Measurements from ENCODE around the gene ASCL5. TPM values are rescaled to one million over a fixed set of nuclear protein-coding genes. Genes with fewer than 3 reads are reported as not detected.

ASCL5 gene
- total RNA-seq, 1 donor from 2014 or later: not detected

DNA sequence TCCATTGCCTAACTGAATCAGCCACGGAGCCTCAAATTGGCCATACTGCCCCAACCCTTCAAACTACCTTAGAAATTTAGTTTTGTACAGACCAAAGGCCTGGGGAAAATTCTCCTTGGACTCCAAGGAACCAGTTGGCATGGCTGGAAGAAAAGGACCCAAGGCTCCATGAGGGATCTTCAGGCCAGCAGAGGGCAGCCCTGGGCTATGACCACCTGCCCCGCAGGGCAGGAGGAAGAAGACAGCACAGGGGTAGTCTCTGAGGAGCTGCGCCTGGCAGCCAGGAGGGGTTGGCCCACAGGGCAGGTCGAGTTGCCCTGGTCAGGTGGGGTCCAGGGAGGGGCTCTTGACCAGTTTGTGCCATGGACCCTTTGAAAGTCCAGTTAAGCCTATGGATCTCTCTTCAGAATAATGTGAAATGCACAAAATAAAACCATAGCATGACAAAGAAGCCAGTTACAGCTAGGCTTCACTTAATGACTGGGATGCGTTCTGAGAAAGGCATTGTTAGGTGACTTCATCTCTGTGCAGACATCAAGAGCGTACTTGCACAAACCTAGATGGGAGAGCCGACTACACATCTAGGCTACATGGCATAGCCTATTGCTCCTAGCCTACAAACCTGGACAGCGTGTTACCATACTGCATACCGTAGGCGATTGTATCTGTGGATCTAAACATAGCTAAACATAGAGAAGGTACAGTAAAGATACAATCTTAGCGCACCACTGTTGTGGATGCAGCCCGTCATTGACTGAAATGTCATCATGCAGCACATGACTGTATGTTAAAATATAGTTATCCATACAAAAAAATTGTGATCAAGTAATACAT lies 40.9 kb downstream of the ASCL5 start:
- DNase-seq (ENCODE audit: low read depth in 2 of 2): peak in 1 of 2 donors; percentile 35

DNA sequence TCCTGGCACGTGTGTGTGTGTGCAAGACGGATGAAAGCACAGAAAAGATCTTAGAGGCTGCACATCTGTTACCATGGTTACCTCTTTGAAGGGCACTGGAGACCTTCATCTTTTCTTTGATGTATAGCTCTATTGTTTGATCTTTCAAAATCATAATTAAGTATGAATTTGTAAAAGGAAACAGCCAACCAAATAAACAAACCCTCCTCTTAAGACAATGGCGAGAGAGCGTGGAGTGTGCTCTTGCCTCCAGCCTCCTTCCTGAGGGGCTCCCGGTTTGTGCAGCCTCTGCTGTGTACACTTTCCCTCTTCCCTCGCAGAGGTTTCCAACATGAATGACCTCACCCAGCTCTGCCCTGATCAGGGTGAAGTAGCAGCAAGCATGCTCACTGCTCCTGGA lies 42.7 kb downstream of the ASCL5 start:
- no peak for DNase-seq (ENCODE audit: low read depth in 2 of 2)

- DNase-seq (ENCODE audit: low read depth in 2 of 2): no peak
These were observed 43.2 kb downstream of the ASCL5 start for GRCh38 chr1:201083741-201084140.

- DNase-seq (ENCODE audit: low read depth in 2 of 2): no peak
These were observed 46.8 kb downstream of the ASCL5 start for GRCh38 chr1:201080135-201080534.

DNA sequence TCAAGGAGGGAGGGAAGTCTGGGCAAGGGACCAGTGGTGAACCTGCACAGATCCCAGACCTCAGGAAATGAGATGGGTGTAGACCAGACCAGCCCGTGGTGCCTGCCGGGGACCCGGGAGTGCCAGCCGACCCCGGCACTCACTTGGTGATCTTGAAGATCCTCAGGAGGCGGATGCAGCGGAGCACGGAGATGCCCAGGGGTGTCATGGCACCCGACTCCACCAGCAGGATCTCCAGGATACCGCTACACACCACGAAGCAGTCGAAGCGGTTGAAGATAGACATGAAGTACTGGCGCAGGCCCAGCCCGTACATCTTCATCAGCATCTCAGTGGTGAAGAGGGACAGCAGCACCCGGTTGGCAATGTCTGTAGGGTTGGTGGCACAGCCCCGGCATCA lies 49.2 kb downstream of the ASCL5 start:
- DNase-seq (ENCODE audit: low read depth in 2 of 2): no peak

- no peak for DNase-seq (ENCODE audit: low read depth in 2 of 2)
These were observed 49.9 kb downstream of the ASCL5 start for GRCh38 chr1:201077116-201077515.

GRCh38 chr1:201076092-201076491 lies 50.9 kb downstream of the ASCL5 start:
- no peak for DNase-seq (ENCODE audit: low read depth in 2 of 2)

GRCh38 chr1:201074018-201074417 lies 53.0 kb downstream of the ASCL5 start:
- no peak for DNase-seq (ENCODE audit: low read depth in 2 of 2)

GRCh38 chr1:201072922-201073321 lies 54.1 kb downstream of the ASCL5 start:
- DNase-seq (ENCODE audit: low read depth in 2 of 2): no peak

DNA sequence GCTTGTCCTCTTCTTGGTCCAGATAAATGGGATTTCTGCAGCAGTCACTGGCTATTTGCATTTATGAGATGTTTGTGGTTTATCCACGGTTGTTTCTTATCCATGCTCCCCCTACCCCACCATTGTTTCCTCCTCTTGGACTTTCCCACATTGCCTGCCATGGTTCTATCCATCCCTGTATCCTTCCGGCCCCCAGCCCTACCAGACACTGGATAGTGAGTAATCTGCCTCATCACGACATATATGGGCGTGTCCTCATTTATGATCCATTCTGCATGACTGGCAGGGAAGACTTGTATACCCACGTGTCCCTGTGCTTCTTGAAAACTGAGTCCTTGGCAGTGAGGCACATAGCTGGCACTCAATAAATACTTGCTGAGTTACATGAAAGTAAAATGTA lies 54.8 kb downstream of the ASCL5 start:
- peak in 1 of 2 donors; percentile 19 for DNase-seq (ENCODE audit: low read depth in 2 of 2)

DNA sequence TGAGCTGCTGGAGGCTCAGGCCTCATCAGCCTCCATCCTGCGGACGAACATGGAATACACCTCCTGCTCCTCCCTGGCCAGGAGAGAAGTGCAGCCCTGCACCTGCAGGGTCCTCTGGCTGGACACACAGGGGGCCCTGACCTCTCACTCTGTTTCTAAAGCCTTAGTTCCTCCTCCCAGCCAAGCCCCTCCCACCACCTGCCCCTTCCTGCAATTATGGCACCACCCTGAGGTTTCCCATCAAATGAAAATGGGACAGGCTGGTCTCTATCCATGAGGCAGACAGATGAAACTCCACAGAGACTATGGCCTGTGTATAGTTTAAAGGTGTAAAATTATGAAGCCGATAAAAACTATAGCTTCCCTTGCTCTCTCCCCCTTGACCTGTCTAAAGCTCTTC lies 57.3 kb downstream of the ASCL5 start:
- no peak for DNase-seq (ENCODE audit: low read depth in 2 of 2)

DNA sequence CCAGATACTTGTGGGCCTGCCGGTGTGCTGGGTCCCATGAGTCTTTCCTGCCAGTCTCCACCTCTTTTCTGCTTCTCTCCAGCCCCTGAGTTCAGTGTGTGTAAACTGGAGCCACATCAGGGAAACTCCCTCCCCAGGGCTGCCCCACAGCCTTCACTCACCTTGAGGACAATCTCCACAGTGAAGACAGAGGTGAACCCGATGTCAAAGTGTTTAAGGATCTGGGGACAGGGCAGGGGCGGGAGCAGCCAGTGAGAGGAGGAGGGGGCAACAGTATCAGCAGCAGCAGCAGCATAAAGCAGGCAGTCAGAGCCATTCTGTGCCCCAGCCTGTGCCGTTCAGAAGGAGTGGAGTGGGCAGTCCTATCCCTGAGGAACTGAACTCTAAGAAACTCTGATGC lies 58.0 kb downstream of the ASCL5 start:
- no peak for DNase-seq (ENCODE audit: low read depth in 2 of 2)

- no peak for DNase-seq (ENCODE audit: low read depth in 2 of 2)
These were observed 60.0 kb downstream of the ASCL5 start for GRCh38 chr1:201066986-201067385.

- DNase-seq (ENCODE audit: low read depth in 2 of 2): no peak
These were observed 61.3 kb downstream of the ASCL5 start for GRCh38 chr1:201065686-201066085.

DNA sequence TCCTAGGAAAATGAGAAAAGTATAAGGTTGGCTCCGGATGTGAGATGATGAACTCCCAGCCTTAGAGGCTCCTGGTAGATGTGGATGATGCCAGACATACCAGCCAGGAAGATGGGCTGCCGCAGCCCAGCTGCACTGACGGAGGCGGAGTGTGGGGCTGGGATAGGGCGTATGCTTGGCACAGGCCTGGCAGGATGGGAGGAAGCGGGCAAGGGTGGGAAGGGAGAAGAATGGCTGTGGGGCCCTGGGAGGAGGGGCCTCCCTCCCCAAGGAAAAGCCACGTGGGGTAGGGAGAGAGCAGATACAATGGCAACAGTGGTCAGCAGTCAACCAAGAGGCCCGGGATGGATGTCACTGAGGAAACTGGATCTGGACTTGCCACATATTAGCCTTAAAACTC lies 62.2 kb downstream of the ASCL5 start:
- DNase-seq (ENCODE audit: low read depth in 2 of 2): no peak

Other genes starting within 250 kb of the ASCL5 start
- under 0.01 TPM in 1 of 2 replicates, not detected in the other for gene INAVA, start 232.3 kb downstream of the ASCL5 start, total RNA-seq
- gene KIF21B, start 103.5 kb downstream of the ASCL5 start, total RNA-seq: 1.9 and 3.4 TPM in 2 replicates
- gene CACNA1S, start 14.8 kb downstream of the ASCL5 start, total RNA-seq: not detected in 2 replicates
- 39.5 and 65.0 TPM in 2 replicates for gene TMEM9, start 27.3 kb upstream of the ASCL5 start, total RNA-seq
- not detected in 2 replicates for gene IGFN1, start 63.6 kb upstream of the ASCL5 start, total RNA-seq
- gene PKP1, start 156.3 kb upstream of the ASCL5 start, total RNA-seq: under 0.01 TPM in 2 replicates

Measured in dermis microvascular lymphatic vessel endothelial cell (primary cell).